GM21515 (cell line): ENCODE results near the gene RPS18.

Experiments
- ATAC-seq: cut with Tn5 transposase; IDR thresholded peaks from one replicate; pipeline ENCODE4 v1.9.1; 2021; ENCODE audit not compliant: unreplicated experiment

RPS18 gene

GRCh38 chr6:33314515-33314942 lies 42.7 kb downstream of the RPS18 start:
- no peak for ATAC-seq

GRCh38 chr6:33314943-33315792 lies 43.3 kb downstream of the RPS18 start:
- no peak for ATAC-seq

- ATAC-seq = no peak
Observed at GRCh38 chr6:33315793-33316602, 44.1 kb downstream of the RPS18 start.

- ATAC-seq = no peak
Observed at GRCh38 chr6:33316603-33317418, 44.9 kb downstream of the RPS18 start.

DNA sequence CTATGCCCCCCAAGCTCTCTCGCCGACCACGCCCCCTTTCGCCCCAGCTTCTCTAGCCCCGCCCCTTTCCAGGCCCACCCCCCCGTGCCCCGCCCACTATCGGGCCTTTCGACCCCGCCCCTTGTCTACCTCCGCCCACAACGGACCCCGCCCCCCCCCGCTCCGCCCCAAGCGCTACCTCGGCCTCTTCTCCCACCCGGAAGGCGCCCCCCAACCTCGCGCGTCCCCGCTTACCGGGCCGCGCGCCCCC lies 45.5 kb downstream of the RPS18 start:
- no peak for ATAC-seq

- peak; percentile 42 for ATAC-seq
Observed at GRCh38 chr6:33317669-33318425, 46.0 kb downstream of the RPS18 start, which contains the start of gene ZBTB22. TSS of gene ZBTB22 (minus strand) at chr6:33317744. CDS start at chr6:33316916, 828 bp downstream.

DNA sequence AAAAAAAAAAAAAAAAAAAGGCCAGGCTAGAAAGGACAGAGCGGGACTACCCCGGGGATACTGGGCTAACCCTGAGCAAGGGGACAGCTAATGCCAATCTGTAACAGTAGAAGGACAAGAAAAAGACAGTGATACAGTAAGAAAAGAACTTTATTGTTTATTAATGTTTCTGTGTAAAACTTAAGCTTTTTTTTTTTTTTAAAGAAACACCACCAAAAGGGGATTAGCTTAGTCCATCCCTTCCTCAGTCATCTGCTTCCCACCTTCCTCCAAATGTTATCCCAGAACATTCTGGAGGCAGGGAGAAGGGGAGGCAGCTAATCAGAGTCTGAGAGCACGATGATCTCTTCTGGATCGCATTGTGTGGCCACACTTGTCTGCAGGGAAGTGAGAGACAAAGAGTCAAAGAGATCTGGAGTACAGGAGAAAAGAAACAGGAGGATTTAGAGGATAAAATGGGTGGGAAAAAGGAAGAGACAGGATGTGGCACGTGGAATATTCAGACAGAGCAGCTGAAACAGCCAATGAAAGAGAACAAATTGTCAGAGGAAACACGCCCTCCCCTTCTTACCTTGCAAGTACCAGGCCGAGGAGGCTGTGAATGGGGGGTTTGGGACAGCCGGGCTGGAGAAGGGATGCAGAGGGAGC lies 46.7 kb downstream of the RPS18 start:
- ATAC-seq = no peak

- no peak for ATAC-seq
Observed at GRCh38 chr6:33319939-33320314, 48.1 kb downstream of the RPS18 start.

GRCh38 chr6:33320315-33321181 lies 48.7 kb downstream of the RPS18 start:
- ATAC-seq = no peak

GRCh38 chr6:33321227-33321626 lies 49.4 kb downstream of the RPS18 start:
- ATAC-seq = no peak

DNA sequence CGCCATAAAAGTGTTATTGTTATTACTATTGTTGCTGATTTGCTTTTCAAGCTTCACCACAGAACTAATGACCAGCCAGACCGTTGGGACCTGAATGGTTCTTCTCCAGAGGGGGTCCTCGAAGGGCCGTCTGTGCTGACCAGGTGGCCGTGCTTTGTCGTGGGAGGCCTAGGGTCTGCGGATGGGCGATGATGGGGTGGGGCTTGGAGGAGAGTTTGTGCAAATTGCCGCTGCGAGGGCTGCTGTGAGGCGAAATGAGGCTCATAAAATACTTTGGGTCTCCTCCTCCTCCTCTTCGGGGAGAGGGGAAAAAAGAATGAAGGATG lies 51.7 kb downstream of the RPS18 start:
- ATAC-seq = peak; percentile 5

- no peak for ATAC-seq
Observed at GRCh38 chr6:33324125-33324524, 52.2 kb downstream of the RPS18 start.
